Hepatocyte (in vitro differentiated cells): Measurements from ENCODE around the gene AAGAB. TPM values are rescaled to one million over a fixed set of nuclear protein-coding genes. Genes with fewer than 3 reads are reported as not detected.

Experiments
- DNase-seq: peaks from one replicate; pipeline ENCODE4 v3.0.0-alpha.2; 2016; ENCODE audit warnings: low spot score
- H2AFZ ChIP-seq: fragments of 200-600 bp; sonication (generic); 2 replicates; pipeline ENCODE4 v1.6.0; 2016; ENCODE audit warnings: antibody characterized with exemption, mild to moderate bottlenecking
- H3K27ac ChIP-seq: fragments of 200-600 bp; sonication (generic); 2 replicates; pipeline ENCODE4 v1.5.1; 2016; ENCODE audit warnings: mild to moderate bottlenecking
- H3K27me3 ChIP-seq: fragments of 200-600 bp; sonication (generic); 2 replicates; pipeline ENCODE4 v1.6.1; 2016
- H3K36me3 ChIP-seq: fragments of 200-600 bp; sonication (generic); replicated peaks from 2 replicates; pipeline ENCODE4 v1.5.1; 2016; ENCODE audit warnings: low read depth; ENCODE audit not compliant: insufficient read depth
- H3K4me1 ChIP-seq: fragments of 200-600 bp; sonication (generic); 2 replicates; pipeline ENCODE4 v1.5.1; 2016; ENCODE audit warnings: mild to moderate bottlenecking, moderate library complexity; ENCODE audit not compliant: insufficient read depth
- H3K4me2 ChIP-seq: fragments of 200-600 bp; sonication (generic); 2 replicates; pipeline ENCODE4 v1.6.0; 2016
- H3K4me3 ChIP-seq: fragments of 200-600 bp; sonication (generic); 2 replicates; pipeline ENCODE4 v1.5.1; 2016; ENCODE audit warnings: mild to moderate bottlenecking
- H3K79me2 ChIP-seq: fragments of 200-600 bp; sonication (generic); 2 replicates; pipeline ENCODE4 v1.6.0; 2017; ENCODE audit warnings: mild to moderate bottlenecking
- H3K9me2 ChIP-seq: fragments of 200-600 bp; sonication (generic); replicated peaks from 2 replicates; pipeline ENCODE4 v1.6.0; 2017; ENCODE audit warnings: mild to moderate bottlenecking; ENCODE audit not compliant: insufficient read depth
- H3K9me3 ChIP-seq: fragments of 200-600 bp; sonication (generic); 2 replicates; pipeline ENCODE4 v1.5.1; 2016; ENCODE audit warnings: low read depth, mild to moderate bottlenecking
- H4K20me1 ChIP-seq: fragments of 200-600 bp; sonication (generic); 2 replicates; pipeline ENCODE4 v1.6.0; 2016; ENCODE audit warnings: mild to moderate bottlenecking; ENCODE audit not compliant: insufficient read depth, poor library complexity, severe bottlenecking
- CTCF ChIP-seq: fragments of 200-600 bp; sonication (generic); IDR thresholded peaks from 2 replicates; pipeline ENCODE4 v1.5.1; 2016; ENCODE audit warnings: antibody characterized with exemption, mild to moderate bottlenecking; ENCODE audit not compliant: poor library complexity
- EZH2 ChIP-seq: fragments of 200-600 bp; sonication (generic); IDR thresholded peaks from 2 replicates; pipeline ENCODE4 v1.6.1; 2016; ENCODE audit warnings: antibody characterized with exemption, mild to moderate bottlenecking, borderline replicate concordance
- EZH2phosphoT487 ChIP-seq: fragments of 200-600 bp; sonication (generic); IDR thresholded peaks from one replicate; pipeline ENCODE4 v1.6.1; 2018; ENCODE audit warnings: antibody characterized with exemption, mild to moderate bottlenecking, low read depth, moderate library complexity; ENCODE audit not compliant: unreplicated experiment, severe bottlenecking
- WGBS: methylation state at CpG from one replicate; pipeline ENCODE4 v1.1.6; 2016; ENCODE audit warnings: low lambda C conversion rate; ENCODE audit errors: missing lambda C conversion rate; 5-methylcytosine and 5-hydroxymethylcytosine counted together
- polyA plus RNA-seq: library from polyadenylated mRNA; unstranded; fragments of >200 nt; fragmentation: Nextera tagmentation; extraction: Ambion mirVana; gene quantifications from 2 replicates; pipeline ENCODE4 v1.2.1, GENCODE V29; 2016
- total RNA-seq: library from RNA; depleted of rRNA; stranded (reverse); fragments of >200 nt; gene quantifications from 2 replicates; pipeline ENCODE4 v1.2.3, GENCODE V29; 2014

The AAGAB gene
- total and polyA plus RNA-seq, 2 experiments from 2014 or later = 30.8 to 36.2 TPM

- Histone ChIP-seq H3K4me3 (no peak overlapping the region), H4K20me1 (peaks cover 6% of the 10 kb centered on the region), H3K27ac (no peak overlapping the region), H3K27me3 (no peaks in the 10 kb centered on the region), H2AFZ (no peak overlapping the region), H3K79me2 (peaks cover 12% of the 10 kb centered on the region), H3K4me2 (no peak overlapping the region), H3K36me3 (no peaks in the 10 kb centered on the region), H3K9me2 (no peaks in the 10 kb centered on the region), H3K4me1 (peaks cover 8% of the 10 kb centered on the region), H3K9me3 (no peaks in the 10 kb centered on the region)
- DNase-seq = no peak
- 74% methylated on average over 12 of the region's 12 CpGs for WGBS
- no peak for TF ChIP-seq EZH2phosphoT487
- TF ChIP-seq EZH2 = no peak
- TF ChIP-seq CTCF = no peak
Measured at GRCh38 chr15:67170143-67170925, 84.1 kb downstream of the AAGAB start.

DNA sequence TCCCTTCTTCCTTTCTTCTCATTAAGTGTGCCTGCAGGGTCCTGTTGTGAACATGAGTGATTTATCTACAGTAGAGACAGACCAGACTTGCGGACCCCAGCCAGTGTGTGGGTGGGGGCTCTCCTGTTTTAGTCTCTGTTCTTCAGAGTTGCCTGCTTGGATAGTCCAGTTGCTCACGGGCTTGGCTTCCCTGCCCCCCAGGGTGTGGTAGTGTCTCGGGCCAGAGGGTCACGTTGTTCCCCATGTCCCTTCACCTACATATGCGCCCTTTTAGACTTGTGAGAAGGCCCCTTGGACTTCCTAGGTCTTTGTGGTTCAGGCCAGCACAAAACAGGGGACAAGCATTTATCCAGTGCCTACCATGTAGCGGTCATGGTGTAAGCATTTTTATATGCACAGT lies 85.8 kb downstream of the AAGAB start:
- Histone ChIP-seq H3K9me3 (no peaks in the 10 kb centered on the region), H3K4me3 (no peak overlapping the region), H3K79me2 (peaks cover 13% of the 10 kb centered on the region), H3K27ac (no peak overlapping the region), H3K4me1 (peaks cover 5% of the 10 kb centered on the region), H3K9me2 (no peaks in the 10 kb centered on the region), H3K27me3 (no peaks in the 10 kb centered on the region), H3K36me3 (no peaks in the 10 kb centered on the region), H4K20me1 (peaks cover 6% of the 10 kb centered on the region), H3K4me2 (no peak overlapping the region), H2AFZ (no peak overlapping the region)
- WGBS = 84% methylated on average over 6 of the region's 6 CpGs
- DNase-seq = no peak
- TF ChIP-seq EZH2 = no peak
- TF ChIP-seq EZH2phosphoT487 = no peak
- no peak for TF ChIP-seq CTCF

- H3K4me2 ChIP-seq = no peak overlapping the region
- no peaks in the 10 kb centered on the region for H3K27me3 ChIP-seq
- H3K4me1 ChIP-seq = peaks cover 5% of the 10 kb centered on the region
- no peaks in the 10 kb centered on the region for H3K9me2 ChIP-seq
- H3K36me3 ChIP-seq = no peaks in the 10 kb centered on the region
- TF ChIP-seq EZH2 (no peak), CTCF (no peak), EZH2phosphoT487 (no peak)
- peaks cover 28% of the 10 kb centered on the region for H3K79me2 ChIP-seq
- 99% methylated on average over 4 of the region's 4 CpGs for WGBS
- no peak overlapping the region for H2AFZ ChIP-seq
- H3K4me3 ChIP-seq = no peak overlapping the region
- H3K27ac ChIP-seq = no peak overlapping the region
- peaks cover 14% of the 10 kb centered on the region for H4K20me1 ChIP-seq
- no peaks in the 10 kb centered on the region for H3K9me3 ChIP-seq
- DNase-seq = no peak
Measured at GRCh38 chr15:67167091-67167490, 87.4 kb downstream of the AAGAB start.
